ENCODE results near the gene SRP72. TPM values are rescaled to one million over a fixed set of nuclear protein-coding genes. Genes with fewer than 3 reads are reported as not detected.

The SRP72 gene
- total RNA-seq, 1 experiment from 2014 or later: 146 TPM

- Histone ChIP-seq H3K79me2 (ENCODE audit: insufficient read depth, low read length) (peaks cover 100% of the 10 kb centered on the region), H3K9ac (ENCODE audit: low read length) (no peak overlapping the region), H3K9me3 (ENCODE audit: control insufficient read depth in 1 of 2, insufficient read depth in 1 of 2, low read depth in 1 of 2, low read length in 2 of 2) (no peaks in the 10 kb centered on the region), H3K4me3 (replicated peaks in 1 of 2; ENCODE audit: low read depth in 1 of 2, low read length in 2 of 2) (no peak overlapping the region), H3K36me3 (ENCODE audit: control insufficient read depth in 1 of 2, insufficient read depth in 2 of 2, low read length in 2 of 2) (peaks cover 30 to 53% of the 10 kb centered on the region in 2 experiments; a peak in 3 of 4 replicates), H3K27me3 (ENCODE audit: insufficient read depth, low read length) (no peaks in the 10 kb centered on the region), H3K4me1 (ENCODE audit: control insufficient read depth in 1 of 2, insufficient read depth in 2 of 2, low read length in 2 of 2) (peaks cover 0 to 7% of the 10 kb centered on the region in 2 experiments; a peak in 2 of 4 replicates), H3K9me2 (ENCODE audit: insufficient read depth) (no peaks in the 10 kb centered on the region), H3K27ac (ENCODE audit: low read depth, low read length) (no peak overlapping the region), H4K20me1 (ENCODE audit: insufficient read depth) (peaks cover 43% of the 10 kb centered on the region; the same call in 1 of the 2 replicates), H3K4me2 (ENCODE audit: low read length) (no peak overlapping the region), H2AFZ (ENCODE audit: low read depth, low read length, poor library complexity, severe bottlenecking) (no peak overlapping the region)
- no peak for ATAC-seq
- POLR2A ChIA-PET: no interaction called here
- intact Hi-C loops (cut with micrococcal nuclease): no loop called here
- RAD21 ChIA-PET (ENCODE audit: low non-redundant PET in 1 of 2, low total read pairs in 2 of 2, uncharacterized antibody in 2 of 2, unreplicated experiment in 2 of 2): no interaction called here
- CTCF ChIA-PET: no interaction called here
- no peak for TF ChIP-seq SP1 (IDR thresholded peaks at IDR 0.05; ENCODE audit: low read depth)
- no peak for TF ChIP-seq EGR1 (IDR thresholded peaks at IDR 0.05; ENCODE audit: low read depth)
- no peak for TF ChIP-seq CEBPB (IDR thresholded peaks at IDR 0.05; ENCODE audit: low read depth)
- no peak for TF ChIP-seq EZH2 (IDR thresholded peaks at IDR 0.05)
- no peak for TF ChIP-seq EZH2phosphoT487 (IDR thresholded peaks at IDR 0.05; ENCODE audit: borderline replicate concordance)
- TF ChIP-seq YY1 (IDR thresholded peaks at IDR 0.05; ENCODE audit: extremely low read depth, insufficient replicate concordance, low read depth, low read length): no peak
- no peak for TF ChIP-seq ZFX (IDR thresholded peaks at IDR 0.05)
- no peak for TF ChIP-seq TCF7L2 (IDR thresholded peaks at IDR 0.05; ENCODE audit: borderline replicate concordance, extremely low read depth, insufficient read depth, insufficient read length)
- TF ChIP-seq, protein P1, sequence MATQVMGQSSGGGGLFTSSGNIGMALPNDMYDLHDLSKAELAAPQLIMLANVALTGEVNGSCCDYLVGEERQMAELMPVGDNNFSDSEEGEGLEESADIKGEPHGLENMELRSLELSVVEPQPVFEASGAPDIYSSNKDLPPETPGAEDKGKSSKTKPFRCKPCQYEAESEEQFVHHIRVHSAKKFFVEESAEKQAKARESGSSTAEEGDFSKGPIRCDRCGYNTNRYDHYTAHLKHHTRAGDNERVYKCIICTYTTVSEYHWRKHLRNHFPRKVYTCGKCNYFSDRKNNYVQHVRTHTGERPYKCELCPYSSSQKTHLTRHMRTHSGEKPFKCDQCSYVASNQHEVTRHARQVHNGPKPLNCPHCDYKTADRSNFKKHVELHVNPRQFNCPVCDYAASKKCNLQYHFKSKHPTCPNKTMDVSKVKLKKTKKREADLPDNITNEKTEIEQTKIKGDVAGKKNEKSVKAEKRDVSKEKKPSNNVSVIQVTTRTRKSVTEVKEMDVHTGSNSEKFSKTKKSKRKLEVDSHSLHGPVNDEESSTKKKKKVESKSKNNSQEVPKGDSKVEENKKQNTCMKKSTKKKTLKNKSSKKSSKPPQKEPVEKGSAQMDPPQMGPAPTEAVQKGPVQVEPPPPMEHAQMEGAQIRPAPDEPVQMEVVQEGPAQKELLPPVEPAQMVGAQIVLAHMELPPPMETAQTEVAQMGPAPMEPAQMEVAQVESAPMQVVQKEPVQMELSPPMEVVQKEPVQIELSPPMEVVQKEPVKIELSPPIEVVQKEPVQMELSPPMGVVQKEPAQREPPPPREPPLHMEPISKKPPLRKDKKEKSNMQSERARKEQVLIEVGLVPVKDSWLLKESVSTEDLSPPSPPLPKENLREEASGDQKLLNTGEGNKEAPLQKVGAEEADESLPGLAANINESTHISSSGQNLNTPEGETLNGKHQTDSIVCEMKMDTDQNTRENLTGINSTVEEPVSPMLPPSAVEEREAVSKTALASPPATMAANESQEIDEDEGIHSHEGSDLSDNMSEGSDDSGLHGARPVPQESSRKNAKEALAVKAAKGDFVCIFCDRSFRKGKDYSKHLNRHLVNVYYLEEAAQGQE (IDR thresholded peaks at IDR 0.05; ENCODE audit: low read depth): no peak
- TF ChIP-seq SRF (IDR thresholded peaks at IDR 0.05; ENCODE audit: low read depth): no peak
- TF ChIP-seq ATF3 (IDR thresholded peaks at IDR 0.05): no peak
- TF ChIP-seq SIN3A (IDR thresholded peaks at IDR 0.05; ENCODE audit: low read depth): no peak
- no peak for TF ChIP-seq POLR2AphosphoS5 (IDR thresholded peaks at IDR 0.05; ENCODE audit: low read depth, low read length)
- TF ChIP-seq RAD21 (IDR thresholded peaks at IDR 0.05; ENCODE audit: low read depth): no peak
- TF ChIP-seq POLR2A (IDR thresholded peaks at IDR 0.05; ENCODE audit: borderline replicate concordance, extremely low read depth, insufficient read depth, insufficient read length): no peak
- no peak for TF ChIP-seq FOSL1 (IDR thresholded peaks at IDR 0.05; ENCODE audit: low read depth)
- TF ChIP-seq JUND (IDR thresholded peaks at IDR 0.05): no peak
- TF ChIP-seq, protein P2, sequence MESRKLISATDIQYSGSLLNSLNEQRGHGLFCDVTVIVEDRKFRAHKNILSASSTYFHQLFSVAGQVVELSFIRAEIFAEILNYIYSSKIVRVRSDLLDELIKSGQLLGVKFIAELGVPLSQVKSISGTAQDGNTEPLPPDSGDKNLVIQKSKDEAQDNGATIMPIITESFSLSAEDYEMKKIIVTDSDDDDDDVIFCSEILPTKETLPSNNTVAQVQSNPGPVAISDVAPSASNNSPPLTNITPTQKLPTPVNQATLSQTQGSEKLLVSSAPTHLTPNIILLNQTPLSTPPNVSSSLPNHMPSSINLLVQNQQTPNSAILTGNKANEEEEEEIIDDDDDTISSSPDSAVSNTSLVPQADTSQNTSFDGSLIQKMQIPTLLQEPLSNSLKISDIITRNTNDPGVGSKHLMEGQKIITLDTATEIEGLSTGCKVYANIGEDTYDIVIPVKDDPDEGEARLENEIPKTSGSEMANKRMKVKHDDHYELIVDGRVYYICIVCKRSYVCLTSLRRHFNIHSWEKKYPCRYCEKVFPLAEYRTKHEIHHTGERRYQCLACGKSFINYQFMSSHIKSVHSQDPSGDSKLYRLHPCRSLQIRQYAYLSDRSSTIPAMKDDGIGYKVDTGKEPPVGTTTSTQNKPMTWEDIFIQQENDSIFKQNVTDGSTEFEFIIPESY (IDR thresholded peaks at IDR 0.05; ENCODE audit: extremely low read depth, insufficient replicate concordance, low read length): no peak
- BruUV-seq (replicated peaks): no TSS peak
- DNase-seq (ENCODE audit: low read depth, low spot score): no peak
Observed at GRCh38 chr4:56440983-56441382, 26.4 kb upstream of the SRP72 start.
